C1 segment of cervical spinal cord (tissue), 14 donors: Measurements from ENCODE around the gene TGM2.

Source experiments
- DNase-seq, 14 donors: peaks; one replicate each; lab custom pipeline; 2025; lab: John Stamatoyannopoulos, UW

Gene TGM2

DNA sequence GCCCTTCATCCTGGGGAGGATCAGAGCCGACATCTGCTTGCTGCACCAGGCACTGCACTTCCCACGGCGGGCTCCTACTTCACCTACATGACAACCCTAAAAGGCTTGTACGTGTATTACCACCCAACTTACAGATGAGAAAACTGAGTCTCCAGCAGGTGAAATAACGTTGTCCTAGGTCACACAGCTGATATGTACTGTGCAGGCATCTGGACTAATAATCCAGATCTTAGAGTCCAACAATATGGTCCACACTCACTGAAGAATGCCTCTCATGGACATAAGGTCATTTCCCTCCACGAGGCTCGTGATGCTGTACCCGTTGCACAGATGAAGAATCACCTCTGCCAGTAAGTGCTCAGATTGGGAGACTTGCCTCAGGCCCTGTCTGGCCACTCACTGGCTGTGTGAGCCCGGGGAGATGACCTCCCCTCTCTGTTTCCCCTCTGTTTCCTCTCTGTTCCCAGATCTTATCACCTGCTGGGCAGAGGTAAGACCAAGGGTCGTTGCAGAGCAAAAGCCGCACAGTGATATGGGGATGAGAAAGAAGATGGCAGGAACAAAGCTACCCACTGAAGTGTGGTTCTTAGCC, 32.1 kb downstream of the TGM2 start:
- DNase-seq = no peak

DNA sequence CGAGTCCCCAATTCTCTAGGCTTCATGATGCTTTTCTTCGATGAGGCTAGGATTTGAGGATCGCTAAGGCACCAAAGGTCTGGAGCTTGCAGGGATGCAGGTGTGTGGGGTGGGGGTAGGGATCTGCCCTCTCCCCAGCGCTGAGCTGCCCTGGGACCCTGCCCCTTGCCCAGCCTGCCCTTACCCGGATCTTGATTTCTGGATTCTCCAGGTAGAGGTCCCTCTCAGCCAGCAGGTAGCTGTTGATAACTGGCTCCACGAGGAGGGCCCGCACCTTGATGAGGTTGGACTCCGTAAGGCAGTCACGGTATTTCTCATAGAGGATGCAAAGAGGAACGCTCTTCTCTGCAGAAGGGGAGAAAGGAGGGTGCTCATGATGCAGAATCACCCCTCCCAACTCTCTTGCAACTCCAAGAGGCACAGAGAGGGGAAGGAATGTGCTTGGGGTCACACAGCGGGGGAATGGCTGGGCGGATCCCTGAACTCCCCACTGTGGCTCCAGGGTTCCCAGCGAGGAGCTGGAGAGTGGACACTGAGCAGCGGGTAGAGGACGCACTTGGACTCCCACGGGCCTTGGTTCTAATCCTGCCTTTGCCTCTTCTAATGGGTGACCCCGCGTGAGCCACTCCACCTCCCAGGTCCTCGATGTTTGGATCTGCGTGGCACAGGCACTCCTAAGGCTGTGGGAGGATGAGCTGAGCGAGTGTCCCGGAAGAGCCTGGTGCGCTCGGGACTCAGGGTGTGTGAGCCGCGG, 32.7 kb downstream of the TGM2 start:
- no peak for DNase-seq

DNA sequence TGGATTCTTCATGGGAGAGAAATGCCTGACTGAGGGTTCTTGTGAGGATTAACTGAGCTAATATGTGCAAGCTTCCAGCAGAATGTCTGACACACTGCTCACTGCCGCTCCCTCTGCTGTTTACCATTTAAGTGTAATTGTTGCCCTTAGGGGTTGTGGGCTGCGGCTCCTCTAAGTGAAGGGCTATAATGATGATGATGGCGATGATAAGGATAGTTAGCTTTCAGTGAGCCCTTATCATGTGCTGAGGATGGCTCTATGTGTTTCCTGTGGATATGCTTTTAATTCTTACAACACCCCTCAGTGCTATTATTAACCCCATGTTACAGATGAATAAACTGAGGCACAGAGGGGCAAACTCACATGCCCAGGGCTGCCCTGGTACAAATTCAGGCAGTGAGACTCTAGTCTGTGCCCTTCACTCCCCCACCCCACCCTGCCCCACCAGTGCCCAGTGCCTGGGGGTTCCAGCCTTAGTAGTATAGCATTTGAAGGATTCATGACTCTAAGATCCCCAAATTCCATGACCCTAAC, 33.4 kb downstream of the TGM2 start:
- DNase-seq = no peak

DNA sequence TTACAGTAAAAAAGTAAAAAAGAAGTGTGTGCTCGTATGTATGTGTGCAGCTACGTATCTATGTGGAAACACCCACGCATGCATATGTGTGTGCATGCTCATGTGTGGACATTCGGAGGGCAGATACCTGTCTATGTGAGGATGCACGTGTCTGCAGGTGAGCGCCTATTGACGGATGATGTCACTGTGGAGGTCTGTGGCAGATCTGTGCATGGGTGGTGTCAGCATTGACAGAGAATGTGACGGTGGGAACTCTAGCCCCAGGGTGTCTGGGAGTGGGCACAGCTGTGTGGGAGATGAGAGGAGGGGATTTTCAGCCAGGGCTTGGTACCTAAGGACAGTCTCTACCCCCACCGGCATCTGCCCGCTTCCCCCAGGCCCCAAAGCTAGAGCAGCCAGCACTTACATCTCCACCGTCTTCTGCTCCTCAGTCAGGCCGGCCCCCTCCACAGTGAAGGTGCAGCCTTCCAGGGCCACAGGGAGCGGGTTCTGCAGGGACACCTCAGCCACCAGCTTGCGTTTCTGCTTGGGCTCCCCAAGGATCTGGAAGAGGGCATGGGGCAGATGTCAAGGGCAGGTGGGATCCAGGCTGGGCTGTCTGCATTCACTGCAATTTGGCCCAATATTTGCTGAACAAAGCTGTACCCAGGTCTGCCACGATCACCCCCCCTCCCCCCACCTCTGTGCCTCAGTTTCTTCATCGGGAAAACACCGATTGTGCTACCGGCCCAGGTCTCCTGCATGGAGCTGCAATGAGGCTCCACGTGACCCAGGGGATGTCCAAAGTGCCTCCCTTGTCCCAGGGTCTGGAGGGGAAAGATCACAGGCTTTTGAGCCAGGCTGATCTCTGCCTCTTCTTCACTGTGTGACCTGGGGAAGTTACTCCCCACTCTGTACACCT, 34.1 kb downstream of the TGM2 start:
- DNase-seq = no peak

GRCh38 chr20:38129893-38130609, 35.0 kb downstream of the TGM2 start:
- DNase-seq = no peak

GRCh38 chr20:38129248-38129865, 35.7 kb downstream of the TGM2 start:
- no peak for DNase-seq

DNA sequence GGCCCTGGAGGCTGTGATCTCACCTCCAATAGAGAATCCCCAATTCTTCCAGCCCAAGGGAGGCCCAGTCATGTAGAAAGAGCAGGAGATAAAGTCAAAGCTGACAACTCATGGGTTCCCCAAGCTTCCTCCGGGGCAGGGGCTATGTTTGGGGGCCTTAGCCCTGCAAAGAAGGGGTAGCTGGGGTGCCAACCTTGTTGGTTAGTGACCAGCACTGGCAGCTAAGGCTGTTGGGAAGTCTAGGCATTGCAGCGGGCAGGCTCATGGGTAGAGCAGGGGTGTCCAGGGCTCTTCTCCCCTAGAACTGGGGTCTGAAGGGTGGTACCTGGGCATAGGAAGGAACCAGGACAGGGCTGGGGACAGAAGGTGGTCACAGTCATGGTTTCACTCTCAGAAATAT, 36.4 kb downstream of the TGM2 start:
- no peak for DNase-seq

DNA sequence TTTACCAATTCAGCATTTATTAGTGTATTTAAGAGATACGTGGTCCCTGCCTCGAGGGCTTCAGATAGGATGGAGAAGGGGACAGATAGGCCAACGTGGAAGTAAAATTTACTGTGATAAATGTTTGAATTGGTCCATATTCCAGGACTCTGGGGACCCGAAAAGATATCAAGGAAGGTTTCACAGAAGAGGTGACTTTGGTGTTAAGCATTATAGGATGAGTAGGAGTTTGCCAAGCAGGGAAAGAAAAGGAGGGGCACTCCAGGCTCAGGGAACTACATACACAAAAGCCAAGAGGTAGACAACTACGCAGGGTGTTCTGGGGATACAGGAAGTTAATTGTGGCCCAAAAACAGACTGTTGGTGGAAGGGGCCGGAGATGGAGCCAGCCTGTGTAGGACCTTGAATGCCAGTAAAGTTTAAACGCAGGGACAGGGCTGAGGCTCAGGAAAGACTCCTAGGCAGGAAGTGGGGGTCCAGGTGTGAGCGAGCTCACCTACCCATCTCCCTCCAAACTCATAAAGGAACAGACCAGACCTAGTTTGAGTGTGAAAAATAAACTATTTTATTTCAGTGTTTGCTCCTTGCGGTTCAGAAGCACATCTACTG, 37.0 kb downstream of the TGM2 start:
- DNase-seq = no peak

GRCh38 chr20:38126932-38127621, 38.0 kb downstream of the TGM2 start:
- no peak for DNase-seq

GRCh38 chr20:38126146-38126921, 38.7 kb downstream of the TGM2 start:
- no peak for DNase-seq

DNA sequence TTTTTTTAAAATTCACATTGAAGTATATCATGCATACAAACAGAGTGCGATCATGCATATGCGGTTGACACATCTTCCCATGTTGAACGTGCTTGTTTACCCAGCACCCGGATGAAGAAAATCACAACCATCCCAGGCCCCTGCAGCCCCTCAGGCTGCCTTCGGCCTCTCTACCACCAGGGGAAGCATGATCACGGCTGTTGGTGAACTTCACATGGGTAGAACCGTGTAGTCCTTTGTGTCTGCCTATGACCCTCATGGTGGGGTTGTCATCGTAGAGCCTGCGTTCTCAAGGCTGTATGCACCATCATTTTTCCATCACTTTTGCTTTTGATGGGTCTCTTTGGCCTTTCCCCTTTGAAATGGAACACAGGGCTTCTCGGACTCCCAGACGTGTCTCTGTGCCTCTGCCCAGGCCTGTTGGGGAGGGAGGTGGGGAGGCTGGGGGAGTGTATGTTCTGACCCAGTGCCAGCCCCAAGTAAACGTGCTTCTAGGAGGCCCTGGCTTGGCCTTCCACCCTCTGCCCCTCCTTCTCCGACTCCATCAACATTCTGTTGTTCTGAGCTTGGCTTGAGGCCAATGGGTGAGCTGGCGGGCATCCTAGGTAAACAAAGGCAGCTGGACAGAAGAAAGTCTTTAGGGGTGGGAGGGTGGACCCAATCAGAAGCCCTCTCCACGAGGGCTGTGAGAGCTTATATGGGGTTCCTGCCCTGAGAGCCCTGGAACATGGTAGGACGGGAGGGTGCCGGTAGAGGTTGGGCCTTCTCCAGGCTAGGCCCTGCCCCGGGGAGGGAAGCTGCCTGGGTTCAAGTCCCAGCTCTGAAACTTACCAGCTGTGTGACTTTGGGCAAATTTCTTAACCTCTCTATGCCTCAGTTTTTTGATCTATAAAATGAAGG, 39.7 kb downstream of the TGM2 start:
- peak in 2 of 14 donors; percentile 4 to 9 for DNase-seq

GRCh38 chr20:38123021-38123587, 42.0 kb downstream of the TGM2 start:
- DNase-seq = no peak

DNA sequence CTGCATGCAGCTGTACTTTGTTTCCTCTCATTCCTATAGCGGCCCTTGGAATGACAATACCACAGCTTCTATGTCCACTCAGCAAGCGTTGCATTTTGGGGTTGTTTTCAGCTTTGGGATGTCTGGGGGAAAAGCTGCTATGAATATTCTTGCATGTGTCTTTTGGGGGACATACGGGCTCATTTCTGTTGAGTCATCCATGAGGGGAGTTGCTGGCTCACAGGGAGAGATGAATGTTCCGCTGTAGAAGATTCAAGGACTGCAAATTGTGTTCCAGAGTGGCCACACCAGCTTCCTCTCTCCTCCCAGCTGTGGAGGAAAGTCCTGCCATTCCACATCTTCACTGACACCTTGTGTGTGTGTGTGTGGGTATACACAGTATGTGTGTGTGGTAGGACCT, 43.3 kb downstream of the TGM2 start:
- no peak for DNase-seq

DNA sequence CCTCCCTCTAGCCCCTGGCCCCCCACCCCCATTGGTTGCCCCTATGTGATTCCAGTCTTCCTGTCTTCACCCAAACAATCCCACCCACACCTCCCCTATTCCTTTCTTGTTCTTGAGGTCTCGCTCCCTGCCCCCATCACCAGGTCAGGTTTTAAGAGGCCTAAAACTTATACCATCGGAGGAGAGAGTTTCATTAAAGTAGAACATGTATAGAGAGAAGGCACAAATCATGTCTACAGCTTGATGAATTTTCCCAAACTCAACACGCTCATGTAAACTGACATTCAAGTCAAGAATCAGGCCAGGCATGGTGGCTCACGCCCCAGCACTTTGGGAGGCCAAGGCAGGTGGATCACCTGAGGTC, 44.5 kb downstream of the TGM2 start:
- DNase-seq = no peak

GRCh38 chr20:38119446-38119845, 45.6 kb downstream of the TGM2 start:
- DNase-seq = no peak

DNA sequence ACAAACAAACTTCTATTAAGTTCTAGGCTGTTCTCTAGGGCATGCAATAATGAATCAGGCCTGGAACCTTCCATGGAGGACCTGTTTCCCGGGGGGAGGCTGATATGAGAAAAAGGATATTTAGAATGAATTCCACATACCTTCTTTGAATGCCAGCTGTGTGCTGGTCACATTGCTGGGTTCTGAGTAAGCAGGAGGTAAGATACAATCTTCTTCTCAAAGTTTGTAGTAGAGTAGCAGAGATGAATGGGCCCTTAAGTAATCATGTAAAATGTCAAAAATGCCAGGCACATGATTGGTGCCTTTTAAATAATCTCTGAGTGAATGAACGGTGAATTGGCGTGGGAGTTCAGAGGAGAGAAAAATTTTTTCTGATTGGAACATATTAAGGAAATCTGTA, 47.4 kb downstream of the TGM2 start:
- DNase-seq = no peak

GRCh38 chr20:38117205-38117604, 47.9 kb downstream of the TGM2 start:
- DNase-seq = no peak
